GM12801 (cell line): ENCODE measurements around the gene NSFL1C.

Source experiments
- CTCF ChIP-seq: IDR thresholded peaks from one replicate; pipeline ENCODE4 v1.5.1; 2011; ENCODE audit warnings: control low read depth; ENCODE audit not compliant: insufficient read length; ENCODE audit errors: extremely low read depth

The NSFL1C gene

GRCh38 chr20:1437235-1437904 is 29.3 kb downstream of the NSFL1C start:
- TF ChIP-seq CTCF, result no peak

- no peak for TF ChIP-seq CTCF
Observed at GRCh38 chr20:1436263-1436662, 30.4 kb downstream of the NSFL1C start.

- no peak for TF ChIP-seq CTCF
Observed at GRCh38 chr20:1435337-1435699, 31.3 kb downstream of the NSFL1C start.

GRCh38 chr20:1434571-1435336 is 31.9 kb downstream of the NSFL1C start:
- no peak for TF ChIP-seq CTCF

- no peak for TF ChIP-seq CTCF
Observed at GRCh38 chr20:1431158-1431557, 35.5 kb downstream of the NSFL1C start.

- TF ChIP-seq CTCF, result no peak
Observed at GRCh38 chr20:1430004-1430451, 36.6 kb downstream of the NSFL1C start.

GRCh38 chr20:1429143-1429728 is 37.4 kb downstream of the NSFL1C start:
- no peak for TF ChIP-seq CTCF
